Inferior parietal cortex (tissue), 1 donor: ENCODE data around the gene PIEZO1.

ENCODE experiments used
- DNase-seq: peaks from one replicate; pipeline ENCODE4 v3.0.0-alpha.2; 2016; ENCODE audit errors: extremely low spot score

PIEZO1 gene

DNA sequence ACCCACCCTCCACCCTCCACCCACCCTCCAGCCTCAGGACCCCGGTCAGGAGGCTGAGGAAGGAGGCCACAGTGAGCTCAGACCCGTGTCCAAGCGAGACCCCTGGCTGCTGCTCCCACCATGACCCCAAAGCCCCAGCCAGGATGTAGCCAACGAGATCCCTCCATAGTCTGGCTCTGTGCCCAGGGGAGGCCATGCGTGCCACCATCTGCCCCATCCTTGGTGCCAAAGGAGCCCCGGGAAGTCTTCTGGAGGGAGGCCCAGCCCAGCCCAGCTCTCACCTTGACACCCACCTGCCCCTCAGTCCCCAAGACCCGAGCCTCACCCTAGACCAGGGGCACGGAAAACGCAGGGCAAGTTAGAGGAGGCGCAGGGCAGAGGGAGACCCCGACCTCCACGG is 34.2 kb downstream of the PIEZO1 start:
- DNase-seq = no peak

DNA sequence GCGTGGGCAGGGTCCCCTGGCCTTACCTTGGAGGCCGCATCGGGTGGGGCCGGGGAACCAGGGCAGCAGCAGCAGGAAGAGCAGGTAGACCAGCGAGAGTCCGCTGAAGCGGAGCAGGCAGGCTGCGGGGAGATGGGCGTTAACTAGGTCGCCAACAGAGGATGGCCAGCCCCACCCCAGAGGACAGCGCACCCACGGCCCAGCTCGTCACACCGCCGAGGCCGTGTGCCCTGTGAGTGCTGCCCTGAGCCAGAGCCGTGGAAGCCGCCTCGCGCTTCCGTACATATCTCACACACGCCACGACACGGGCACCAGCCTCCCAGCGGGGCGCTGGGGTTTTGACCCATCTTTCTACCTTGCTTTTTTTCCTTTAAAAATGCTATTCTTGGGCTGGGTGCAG is 35.7 kb downstream of the PIEZO1 start:
- DNase-seq = no peak

DNA sequence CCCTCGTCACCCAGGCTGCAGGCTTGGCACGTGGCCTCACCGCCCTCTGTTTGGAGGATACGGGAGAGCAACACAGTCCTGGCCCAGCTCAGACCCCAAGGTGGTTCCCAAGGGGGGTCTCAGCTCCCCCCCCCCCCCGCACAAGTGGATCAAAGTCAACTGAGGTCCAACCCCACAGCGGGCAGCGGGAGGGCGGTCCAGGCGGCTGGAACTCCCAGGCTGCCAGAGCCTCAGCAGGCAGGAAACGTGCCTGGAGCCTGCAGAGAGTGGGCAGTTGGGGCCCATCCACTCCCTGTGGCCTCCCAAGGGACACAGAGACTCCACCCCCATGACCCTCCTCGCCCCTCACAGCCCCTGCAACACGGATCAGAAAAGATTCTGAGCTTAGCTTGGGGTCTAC is 36.7 kb downstream of the PIEZO1 start:
- DNase-seq = no peak

DNA sequence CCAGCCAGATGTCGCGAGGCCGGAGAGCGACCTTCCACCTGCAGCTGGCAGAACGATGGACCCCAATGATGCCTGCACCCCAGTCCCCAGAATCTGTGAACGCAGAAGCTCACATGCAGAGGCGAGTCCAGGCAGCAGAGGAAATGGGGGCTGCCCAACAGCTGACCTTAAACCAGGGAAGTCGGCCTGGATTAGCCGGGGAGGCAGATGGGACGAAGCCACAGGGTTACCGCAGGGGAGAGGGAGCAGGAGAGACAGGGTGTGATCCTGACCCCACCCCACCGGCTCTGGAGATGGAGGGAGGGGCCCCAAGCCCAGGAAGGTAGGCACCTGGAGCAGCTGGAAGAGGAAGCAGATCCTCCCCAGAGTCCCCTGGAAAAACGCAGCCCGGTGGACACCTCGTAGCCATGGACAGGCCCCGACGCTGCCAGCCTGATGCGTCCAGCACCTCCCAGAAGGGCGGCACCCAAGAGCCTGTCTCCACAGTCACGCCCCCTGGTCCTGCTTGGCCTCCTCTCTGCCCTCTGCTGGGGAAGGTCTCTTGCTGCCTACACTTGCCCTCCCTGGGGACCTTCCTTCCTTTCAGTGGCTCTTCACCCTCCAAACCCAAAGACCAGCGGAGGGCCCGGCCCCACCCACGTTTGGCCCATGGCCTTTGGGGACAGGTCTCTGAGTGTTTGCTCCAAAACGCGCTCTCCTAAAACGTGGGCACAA is 37.3 kb downstream of the PIEZO1 start:
- no peak for DNase-seq

DNA sequence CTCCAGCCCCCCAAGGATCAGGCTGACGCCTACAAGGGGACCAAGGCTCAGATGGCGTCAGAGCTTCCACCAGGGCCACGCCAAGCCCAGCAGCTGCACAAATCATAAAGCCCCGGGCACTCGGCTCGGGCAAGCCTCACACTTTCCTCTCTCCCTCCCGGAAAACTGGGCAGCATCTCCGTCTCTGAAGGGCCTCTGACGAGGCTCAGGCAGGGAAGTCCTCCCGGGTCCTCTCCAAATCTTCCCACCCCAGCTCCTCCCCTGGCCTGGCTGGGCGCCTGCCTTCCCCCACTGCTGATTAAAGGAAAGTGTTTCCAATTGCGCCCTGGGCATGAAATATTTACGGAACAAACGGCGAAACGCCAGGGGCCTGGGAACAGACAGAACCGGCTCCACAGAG is 38.5 kb downstream of the PIEZO1 start:
- DNase-seq = no peak

DNA sequence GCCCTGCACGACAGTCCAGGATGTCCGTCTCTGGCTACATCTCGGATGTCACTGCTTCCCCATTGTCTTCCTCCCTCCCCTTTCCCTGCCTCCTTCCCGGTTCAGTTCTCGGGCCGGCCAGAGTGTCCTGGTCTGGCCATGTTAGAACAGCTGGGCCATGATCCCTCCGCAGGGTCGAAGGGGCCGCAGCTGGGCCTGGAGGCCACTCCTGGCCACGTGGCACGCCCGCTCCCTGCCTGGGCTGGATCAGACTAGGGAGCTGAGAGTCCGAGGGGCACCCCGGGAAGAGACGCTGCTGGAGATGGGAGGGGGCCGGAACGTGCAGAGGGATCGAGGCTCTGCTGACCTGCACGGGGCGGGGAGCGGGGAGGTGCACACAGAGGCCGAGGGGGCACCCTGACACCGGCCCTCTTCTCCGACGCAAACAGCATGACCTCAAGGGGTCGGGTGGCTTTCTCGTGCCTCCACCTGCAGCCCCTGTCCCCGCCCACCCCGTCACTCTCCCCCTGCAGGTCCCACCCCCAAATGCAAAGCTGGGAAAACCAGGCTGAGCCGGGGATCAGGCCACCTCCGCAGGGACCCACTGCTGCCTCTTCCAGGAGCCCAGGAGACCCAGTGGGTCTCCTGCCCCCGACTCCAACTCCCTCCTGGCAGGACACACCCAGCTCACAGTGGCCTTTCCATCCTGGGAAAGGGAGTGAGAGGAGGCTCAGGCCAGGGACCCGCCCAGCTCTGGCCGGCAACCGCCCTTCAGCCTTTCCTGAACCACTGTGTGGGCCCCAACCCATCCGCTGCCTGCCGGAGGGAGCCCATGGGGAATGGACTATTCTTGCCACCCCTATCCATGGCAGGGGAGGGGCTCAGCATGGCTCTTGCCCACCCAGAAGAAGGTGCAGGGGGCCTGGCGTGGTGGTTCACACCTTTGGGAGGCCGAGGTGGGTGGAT is 40.2 kb downstream of the PIEZO1 start:
- DNase-seq = no peak

DNA sequence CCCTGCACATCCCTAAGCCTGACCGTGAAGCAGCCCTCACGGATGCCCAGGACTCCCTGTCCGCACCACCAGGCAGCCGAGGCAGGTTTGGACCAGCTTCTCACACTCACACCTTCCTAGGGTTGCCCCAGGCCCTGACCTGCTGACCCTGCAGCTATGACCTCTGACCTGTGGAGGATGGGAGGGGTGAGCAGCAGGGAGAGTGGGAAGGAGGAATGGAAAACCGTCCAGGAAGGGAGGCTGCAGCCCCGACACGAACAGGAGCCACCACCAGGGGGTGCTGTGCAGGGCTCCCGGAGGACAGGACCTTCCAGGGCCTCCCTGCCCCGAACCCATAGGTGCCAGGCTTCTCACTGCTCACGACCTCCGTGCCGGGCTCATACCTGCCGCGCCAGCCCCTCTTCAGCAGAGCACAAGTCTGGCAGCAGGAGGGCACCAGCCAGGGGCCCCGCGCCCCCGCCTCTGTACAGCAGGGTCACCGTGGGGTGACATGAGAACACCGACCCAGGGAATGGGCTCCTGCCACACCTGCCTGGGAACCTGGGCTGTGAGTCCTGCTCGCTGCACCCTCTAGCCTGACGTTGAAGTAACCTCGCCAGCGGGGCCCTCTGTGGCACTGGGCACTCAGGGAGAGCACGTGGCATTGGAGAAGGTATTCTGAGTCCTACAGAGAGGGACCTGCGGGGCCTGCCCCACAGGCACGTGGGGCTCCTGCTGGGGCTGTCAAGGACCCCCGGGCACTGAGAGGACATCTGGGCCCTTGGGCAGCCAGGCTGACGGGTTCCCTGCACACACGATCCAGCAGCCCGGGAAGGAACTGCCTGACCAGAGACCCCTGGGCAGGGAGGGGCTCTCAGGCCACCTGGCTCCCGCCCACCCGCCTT is 41.1 kb downstream of the PIEZO1 start:
- peak; percentile 64 for DNase-seq

DNA sequence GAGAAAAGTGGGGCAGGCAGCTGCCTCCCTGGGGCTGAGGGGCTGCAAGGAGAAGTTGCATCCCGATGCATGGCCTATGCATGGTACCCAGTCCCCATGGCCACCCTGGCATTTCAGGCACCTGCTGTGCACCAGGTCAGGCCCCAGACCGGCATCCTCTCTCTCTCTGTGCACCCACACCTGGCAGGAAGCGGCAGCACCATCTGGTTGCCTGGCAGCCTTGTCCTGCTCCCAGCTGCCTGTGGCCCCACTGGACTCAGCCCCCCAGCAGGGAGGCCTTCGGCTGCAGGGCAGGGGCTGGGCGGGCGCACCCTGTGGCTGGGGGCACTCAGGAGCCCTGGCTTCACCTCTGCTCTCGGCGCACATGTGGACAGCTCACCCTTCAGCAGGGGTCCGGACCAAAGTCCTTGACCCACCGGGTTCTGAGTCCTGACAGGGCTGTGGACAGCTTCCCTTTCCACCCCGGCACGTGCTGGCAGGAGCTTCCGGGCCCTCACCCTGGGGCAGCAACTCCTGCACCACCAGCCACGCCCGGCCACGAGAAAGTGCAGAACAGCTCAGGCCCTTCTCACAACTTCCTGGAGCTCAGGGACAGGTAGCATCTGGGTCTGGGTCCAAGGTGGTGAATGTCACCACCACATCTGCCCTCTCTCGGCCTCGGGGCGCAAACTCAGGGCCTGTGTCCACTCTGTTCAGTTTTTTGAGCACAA is 42.0 kb downstream of the PIEZO1 start:
- no peak for DNase-seq

DNA sequence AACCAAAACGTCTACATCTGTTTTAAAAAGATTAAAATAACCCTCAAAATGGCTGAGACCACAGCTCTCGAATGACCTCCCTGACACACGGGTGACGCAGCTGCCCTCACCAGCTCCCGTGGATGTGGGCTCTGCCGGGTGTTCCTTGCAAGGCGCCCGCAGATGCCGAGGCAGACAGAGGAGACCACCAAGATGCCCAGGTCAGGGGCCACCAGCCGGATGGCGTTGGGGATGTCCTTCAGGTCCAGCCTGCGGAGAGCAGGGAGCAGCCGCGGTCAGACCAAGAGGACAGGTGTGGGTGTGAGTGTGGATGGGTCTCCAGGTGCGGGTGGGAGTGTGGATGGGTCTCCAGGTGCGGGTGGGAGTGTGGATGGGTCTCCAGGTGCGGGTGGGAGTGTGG is 43.7 kb downstream of the PIEZO1 start:
- no peak for DNase-seq

DNA sequence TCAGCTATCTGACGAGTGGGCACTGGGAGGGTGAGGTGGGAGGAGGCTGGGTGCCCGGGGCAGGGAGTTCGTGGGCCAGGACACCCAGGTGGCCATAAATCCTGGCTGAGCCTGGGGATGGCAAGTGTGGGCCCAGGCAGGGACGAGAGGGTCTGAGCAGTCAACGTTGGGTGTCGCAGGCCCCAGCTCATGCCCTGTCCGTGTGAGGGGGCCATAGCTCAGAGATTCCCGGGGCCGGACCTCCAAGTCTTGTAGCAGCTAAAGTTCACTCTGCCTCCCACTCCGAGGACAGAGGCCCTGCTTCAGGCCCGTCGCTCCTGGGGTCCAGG is 44.3 kb downstream of the PIEZO1 start:
- DNase-seq = no peak

DNA sequence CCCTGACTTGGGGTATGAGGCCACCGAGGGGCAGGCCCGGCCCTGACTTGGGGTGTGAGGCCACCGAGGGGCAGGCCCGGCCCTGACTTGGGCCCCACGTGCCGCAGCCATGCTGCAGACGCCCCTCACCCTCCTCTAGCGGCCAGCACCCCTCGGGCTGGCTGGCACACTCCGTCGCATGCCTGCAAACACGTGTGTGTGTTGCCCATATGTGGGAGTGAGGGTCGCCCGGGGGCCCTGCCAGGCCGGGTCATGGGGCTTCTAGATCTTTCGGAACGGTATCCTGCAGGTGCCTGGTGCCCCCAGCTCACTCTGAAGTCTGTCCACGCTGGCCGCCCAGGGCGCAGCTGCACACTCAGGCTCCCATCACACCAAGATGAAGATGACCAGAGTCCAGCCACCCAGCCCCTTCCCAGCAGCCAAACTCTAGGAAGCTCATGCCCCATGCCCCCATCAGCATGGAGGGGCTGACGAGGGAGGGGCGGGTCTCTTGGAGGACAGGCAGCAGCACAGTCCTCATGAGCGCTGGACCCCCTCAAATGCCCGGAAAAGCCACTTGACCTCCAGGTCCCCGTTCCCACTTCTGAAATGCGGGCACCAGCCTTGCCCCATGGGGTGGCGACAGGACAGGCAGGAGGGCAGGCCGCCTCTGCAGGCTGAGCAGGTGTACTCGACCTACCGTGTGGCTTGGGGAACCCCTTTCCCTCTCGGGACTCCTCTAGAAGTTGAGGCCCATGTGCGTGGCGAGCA is 44.9 kb downstream of the PIEZO1 start:
- DNase-seq = no peak

DNA sequence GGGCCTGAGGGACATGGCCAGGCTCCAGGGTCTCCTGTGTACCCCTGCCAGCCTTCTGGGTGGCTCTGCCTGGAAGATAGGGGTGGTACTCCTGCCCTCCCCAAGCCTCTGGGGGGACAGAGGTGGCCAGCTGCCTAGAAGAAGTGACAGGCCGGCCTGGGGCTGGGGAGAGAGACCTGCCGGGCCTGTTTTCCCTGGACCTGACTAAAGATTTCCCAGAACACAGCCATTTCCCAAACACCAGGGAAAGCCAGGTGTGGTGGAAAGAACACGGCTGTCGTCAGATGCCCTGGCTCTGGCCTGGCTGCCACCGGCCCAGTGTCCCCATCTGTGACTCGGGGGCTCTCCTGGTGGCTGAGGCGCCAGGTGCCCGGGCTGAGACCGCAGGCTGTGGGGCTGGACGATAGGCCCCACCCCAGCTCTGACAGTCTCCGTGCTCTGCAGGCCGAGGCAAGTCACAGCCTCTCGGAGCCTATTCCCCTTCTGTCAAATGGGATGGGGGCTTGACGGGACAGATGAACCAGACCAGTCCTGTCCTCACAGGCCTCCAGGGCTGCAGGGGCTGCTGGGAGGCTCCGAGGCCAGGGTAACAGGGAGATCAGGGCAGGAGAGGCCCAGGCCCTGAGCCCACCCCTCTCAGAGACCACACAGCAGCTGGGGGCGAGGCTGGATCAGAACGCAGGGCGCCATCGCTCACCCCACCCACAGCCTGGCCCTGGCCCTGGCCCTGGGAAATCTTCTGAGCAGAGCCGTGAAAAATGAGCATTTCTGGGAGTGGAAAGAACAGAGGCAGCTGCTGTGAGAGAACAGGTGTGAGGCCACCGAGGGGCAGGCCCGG is 45.7 kb downstream of the PIEZO1 start:
- no peak for DNase-seq

DNA sequence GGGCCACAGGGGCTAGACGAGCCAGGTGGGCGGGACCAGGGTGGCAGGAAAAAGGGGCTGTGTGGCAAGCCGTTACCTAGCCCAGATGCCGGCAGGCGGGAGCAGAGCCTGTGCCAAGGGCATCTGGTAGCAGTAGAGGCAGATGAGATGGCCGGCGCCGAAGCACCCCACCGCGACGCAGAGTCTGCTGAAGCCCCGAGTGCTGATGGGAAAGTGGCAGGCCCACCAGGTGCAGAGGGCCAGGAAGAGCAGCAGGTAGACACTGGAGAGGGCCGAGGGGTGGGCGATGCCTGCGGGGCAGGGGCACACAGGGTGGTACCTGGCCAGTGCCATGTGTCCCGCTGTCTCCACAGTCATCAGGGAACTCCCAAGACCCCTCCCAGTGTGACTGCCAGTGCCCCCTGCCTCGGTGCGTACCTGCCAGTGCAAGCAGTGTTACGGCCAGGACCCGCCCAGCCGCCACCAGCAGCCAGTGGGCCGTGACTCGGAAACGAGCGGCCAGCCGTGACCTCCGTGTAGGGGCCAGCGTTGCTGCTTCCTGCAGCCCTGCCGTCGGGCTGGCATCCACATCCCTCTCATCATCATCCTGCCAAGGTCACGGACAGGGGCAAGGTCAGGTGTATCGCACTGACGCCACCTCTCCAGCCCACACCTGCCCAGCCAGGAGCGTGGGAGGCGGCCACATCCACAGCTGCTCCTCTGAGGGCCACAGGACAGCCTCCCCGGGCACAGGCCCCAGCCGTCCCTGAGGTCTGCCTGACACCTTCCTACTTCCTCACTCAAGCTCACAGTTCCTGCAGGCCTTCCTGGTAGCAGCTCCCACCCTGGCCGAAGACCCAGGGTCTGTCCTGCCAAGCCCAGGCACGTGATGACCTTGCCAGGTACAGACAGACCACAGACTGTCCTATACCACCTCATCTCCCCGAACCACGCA is 46.6 kb downstream of the PIEZO1 start:
- no peak for DNase-seq

DNA sequence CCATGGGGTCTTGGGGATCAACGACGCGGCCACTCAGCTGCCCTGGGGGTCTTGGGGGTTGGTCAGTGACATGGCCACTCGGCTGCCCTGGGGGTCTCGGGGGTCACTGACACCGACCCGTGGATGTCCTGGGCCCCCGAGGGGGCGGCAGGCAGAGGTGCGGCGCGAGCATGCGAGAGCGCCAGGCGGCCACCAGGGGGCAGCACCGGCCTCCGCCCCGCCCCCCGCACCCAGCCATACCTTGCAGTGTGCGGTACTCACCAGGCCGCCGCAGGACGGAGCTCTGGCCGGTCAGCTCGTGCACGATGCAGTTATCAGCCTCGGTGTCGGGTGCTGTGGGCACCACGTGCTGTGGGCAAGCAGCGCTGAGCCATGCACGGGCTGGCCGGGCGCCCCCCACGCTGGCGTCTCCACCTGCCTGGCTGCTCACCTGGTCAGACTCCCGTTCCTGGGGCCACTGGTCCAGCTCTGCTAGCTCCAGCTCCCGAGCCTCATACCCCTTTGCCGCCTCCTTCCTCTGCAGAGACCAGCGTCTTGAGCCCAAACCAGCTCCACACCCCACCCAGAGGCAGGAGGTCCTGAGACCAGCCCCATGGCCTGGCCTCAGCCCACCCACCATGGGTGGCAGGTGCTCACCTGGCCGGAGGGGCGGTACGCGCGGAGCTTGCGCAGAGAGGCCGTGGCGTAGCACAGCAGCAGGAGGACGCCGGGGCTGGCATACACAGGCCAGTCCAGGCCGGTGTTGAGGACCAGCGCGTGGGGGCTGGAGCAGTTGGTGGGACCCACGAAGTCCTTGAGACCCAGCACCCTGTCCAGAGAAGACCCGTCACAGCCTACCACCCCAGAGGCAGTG is 47.5 kb downstream of the PIEZO1 start:
- peak; percentile 57 for DNase-seq

DNA sequence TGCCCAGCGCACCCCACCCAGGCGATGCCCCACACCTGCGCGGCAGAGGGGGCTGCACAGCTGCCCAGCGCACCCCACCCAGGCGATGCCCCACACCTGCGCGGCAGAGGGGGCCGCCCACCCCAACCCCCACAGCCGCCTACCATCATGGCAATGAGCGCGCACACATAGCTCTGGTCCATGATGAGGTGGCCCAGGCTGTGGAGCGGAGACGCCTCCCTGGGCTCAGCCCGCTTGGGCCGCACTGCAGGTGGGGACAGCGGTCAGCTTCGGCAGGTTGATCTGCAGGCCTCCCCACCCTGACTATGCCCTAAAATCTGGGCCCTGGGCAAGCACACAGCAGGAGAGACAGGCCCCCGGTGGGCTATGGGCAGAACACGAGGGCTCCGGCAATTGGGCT is 48.5 kb downstream of the PIEZO1 start:
- no peak for DNase-seq

DNA sequence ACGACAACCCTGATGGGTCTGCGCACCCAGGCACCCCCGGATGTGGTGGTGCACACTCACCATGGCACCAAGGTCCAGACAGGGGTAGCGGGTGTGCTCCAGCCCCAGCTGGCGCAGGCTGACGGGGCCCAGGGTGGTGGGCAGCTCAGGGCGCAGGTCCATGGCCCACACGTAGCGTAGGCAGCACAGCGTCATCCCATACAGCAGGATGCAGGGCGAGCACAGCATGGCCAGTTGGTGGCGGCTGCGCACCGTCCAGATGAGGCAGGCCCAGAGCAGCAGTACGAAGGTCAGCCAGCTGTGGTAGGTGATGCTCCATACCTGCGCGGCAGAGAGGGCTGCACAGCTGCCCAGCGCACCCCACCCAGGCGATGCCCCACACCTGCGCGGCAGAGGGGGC is 48.9 kb downstream of the PIEZO1 start:
- DNase-seq = no peak

DNA sequence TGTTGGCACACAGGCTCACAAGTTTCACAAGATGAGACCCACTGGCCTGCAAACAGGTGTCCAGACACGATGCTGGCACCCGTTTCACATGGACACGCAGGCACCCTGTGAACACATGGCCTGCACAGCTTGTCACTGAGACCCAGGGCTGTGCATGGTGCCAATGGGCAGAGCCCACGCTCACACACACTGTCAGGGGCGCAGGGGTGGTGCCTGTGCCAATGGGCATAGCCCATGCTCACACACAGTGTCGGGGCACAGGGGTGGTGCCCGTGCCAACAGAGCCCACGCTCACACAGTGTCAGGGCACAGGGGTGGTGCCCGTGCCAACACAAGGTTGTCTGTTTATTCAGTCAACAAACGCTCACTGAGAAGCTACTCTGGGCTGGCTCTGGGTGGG is 49.4 kb downstream of the PIEZO1 start:
- DNase-seq = no peak

DNA sequence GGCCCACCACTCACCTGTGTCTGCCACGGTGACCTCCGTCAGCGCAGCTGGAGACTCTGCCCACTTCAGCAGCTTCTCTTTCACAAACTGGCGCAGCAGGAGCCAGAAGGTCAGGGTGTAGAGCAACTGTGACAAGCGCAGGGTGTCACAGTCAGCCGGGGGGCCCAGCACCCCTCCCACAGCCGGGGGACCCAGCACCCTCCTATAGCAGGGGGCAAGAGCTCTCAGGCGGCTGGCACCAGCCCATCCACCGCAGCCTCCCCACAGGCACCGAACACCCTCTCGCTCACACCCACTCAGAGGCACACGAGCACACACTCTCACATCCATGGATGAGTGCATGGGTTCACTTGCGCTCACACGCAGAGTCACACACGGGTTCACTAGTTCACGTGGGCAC is 49.9 kb downstream of the PIEZO1 start:
- DNase-seq = no peak
